DOHH2 (cell line): ENCODE data around the gene GNAS-AS1.

Experiments used
- CTCF ChIP-seq: fragments of 200-600 bp; sonication (generic); IDR thresholded peaks from one replicate; pipeline ENCODE4 v1.5.1; 2014; ENCODE audit warnings: antibody characterized with exemption, mild to moderate bottlenecking, low read depth, low read length; ENCODE audit not compliant: poor library complexity, severe bottlenecking
- EZH2phosphoT487 ChIP-seq: fragments of 200-600 bp; sonication (generic); IDR thresholded peaks from 2 replicates; pipeline ENCODE4 v1.6.1; 2017; ENCODE audit warnings: borderline replicate concordance, mild to moderate bottlenecking, antibody characterized with exemption, low read length, moderate library complexity, mixed read lengths

GRCh38 chr20:58818586-58819285, 32.0 kb downstream of the GNAS-AS1 start:
- TF ChIP-seq CTCF (no peak), EZH2phosphoT487 (no peak)
